Right atrium auricular region (tissue), 2 donors: Measurements from ENCODE around the gene ZNF511. TPM values are rescaled to one million over a fixed set of nuclear protein-coding genes. Genes with fewer than 3 reads are reported as not detected.

Experiments
- DNase-seq: peaks from one replicate; pipeline ENCODE4 v3.0.0-alpha.2; 2019; ENCODE audit warnings: low spot score
- H3K27ac ChIP-seq, 2 donors: fragments of 200-600 bp; sonication (generic); 1 replicate in 1 of 2; 2 replicates in 1 of 2; pipeline ENCODE4 v1.5.1; 2016 to 2019
- H3K27me3 ChIP-seq, 2 donors: fragments of 200-600 bp; sonication (generic); one replicate each; pipeline versions ENCODE4 v1.5.1 to v1.6.0; 2017 to 2019
- H3K36me3 ChIP-seq: fragments of 200-600 bp; sonication (generic); one replicate; pipeline ENCODE4 v1.5.1; 2016
- H3K4me1 ChIP-seq, 2 donors: fragments of 200-600 bp; sonication (generic); one replicate each; pipeline versions ENCODE4 v1.5.1 to v1.6.0; 2017 to 2019
- H3K4me3 ChIP-seq, 2 donors: fragments of 200-600 bp; sonication (generic); 1 replicate in 1 of 2; 2 replicates in 1 of 2; pipeline ENCODE4 v1.5.1; 2017 to 2019; ENCODE audit warnings: mild to moderate bottlenecking in 1 of 2, moderate library complexity in 1 of 2
- H3K9me3 ChIP-seq, 2 donors: fragments of 200-600 bp; sonication (generic); one replicate each; pipeline ENCODE4 v1.5.1; 2019
- total RNA-seq, 2 donors: library from RNA; depleted of rRNA; stranded (reverse); fragments of >200 nt; gene quantifications; one replicate each; pipeline ENCODE4 v1.1.0, GENCODE V29; 2016
- TF ChIP-seq, protein P1 (sequence below), 2 donors: fragments of 200-600 bp; sonication (generic); IDR thresholded peaks; one replicate each; pipeline ENCODE4 v1.5.1; 2019; ENCODE audit warnings: antibody characterized with exemption in 2 of 2

Gene ZNF511
- total RNA-seq, 2 donors from 2014 or later: 28.1 to 31.9 TPM

DNA sequence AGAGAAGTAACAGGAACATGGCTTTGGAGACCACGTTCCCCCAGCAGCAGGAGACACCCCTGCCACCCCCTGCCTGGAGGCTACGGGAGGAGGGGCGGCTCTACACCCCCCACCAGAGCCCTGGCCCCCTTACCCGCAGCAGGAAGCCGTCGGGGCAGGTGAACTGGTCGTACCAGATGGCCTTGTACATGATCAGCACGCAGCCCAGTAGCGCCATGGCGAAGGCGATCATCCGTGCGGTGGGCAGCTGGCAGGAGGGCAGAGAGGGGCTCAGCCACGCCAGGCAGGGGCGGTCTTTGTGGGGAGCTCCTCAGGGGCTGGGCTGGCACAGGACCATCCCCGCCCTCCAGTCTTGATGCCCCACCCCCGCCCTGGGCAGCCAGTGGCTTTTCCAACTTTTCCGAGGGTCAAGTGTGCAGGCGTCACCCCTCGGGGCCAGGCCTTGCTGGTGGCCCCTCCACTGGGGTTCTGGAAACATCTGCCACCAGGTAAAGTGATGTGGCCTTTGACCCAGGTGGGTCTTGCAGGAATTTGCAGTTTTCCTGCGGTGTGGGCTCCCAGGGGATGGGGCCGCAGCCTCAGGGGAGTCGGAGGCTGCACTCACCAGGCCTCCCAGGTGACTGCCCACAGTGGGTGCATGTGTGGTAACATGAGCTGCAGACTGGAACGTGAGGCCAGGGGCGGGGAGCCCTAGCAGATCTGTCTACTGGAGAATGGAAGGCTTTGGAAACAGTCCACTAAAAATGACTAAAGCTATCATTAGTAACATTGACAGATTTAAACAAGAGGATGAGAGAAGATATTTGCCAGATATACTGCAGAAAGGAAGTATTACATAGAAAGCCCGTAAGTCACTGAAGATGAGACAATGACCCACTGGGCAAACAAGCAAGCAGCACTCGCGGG lies 18.3 kb downstream of the ZNF511 start:
- no peaks in the 10 kb centered on the region for H3K36me3 ChIP-seq
- no peak overlapping the region for H3K27ac ChIP-seq
- TF ChIP-seq, protein P1, sequence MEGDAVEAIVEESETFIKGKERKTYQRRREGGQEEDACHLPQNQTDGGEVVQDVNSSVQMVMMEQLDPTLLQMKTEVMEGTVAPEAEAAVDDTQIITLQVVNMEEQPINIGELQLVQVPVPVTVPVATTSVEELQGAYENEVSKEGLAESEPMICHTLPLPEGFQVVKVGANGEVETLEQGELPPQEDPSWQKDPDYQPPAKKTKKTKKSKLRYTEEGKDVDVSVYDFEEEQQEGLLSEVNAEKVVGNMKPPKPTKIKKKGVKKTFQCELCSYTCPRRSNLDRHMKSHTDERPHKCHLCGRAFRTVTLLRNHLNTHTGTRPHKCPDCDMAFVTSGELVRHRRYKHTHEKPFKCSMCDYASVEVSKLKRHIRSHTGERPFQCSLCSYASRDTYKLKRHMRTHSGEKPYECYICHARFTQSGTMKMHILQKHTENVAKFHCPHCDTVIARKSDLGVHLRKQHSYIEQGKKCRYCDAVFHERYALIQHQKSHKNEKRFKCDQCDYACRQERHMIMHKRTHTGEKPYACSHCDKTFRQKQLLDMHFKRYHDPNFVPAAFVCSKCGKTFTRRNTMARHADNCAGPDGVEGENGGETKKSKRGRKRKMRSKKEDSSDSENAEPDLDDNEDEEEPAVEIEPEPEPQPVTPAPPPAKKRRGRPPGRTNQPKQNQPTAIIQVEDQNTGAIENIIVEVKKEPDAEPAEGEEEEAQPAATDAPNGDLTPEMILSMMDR (IDR thresholded peaks at IDR 0.05): no peak
- no peak overlapping the region for H3K4me3 ChIP-seq
- peaks cover 13 to 29% of the 10 kb centered on the region in 2 donors for H3K27me3 ChIP-seq
- H3K4me1 ChIP-seq: peaks cover 0 to 26% of the 10 kb centered on the region in 2 donors
- no peaks in the 10 kb centered on the region for H3K9me3 ChIP-seq
- DNase-seq: no peak

DNA sequence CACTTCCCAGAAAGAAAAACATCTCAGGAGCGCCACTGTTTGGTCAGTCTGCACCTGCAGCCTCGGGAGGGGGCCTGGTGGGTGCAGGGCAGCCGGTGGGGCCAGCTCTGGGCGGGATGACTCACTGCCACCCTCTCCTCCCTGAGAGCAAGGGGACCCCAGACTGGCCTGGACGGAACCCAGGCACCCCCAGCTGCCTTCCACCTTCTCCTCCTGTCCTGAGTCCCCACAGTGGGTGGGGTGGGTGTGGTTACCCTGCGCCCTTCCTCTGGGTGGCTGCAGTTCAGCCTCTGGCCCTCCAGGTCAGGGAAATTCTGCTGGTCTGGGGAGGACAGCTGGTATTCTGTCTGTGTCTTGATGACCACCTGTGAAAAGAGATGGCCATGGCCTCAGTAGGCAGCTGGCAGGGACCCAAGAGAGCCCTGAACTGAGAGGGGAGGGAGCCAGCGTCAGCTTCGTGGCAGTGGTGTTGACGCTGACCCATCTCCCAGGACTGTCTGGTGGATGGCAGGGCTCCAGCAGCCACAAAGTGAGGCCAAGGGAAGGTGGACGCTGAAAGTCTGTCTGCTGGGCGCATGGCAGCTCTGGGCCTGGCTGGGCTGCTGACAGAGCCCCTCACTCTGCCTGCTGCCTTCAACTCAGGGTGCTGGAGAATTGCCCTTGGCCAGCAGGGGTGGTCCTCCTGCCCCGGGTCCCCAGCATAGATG lies 19.1 kb downstream of the ZNF511 start:
- H3K4me1 ChIP-seq: peaks cover 0 to 26% of the 10 kb centered on the region in 2 donors
- no peak for DNase-seq
- TF ChIP-seq, protein P1 (IDR thresholded peaks at IDR 0.05): no peak
- H3K27me3 ChIP-seq: peaks cover 13 to 29% of the 10 kb centered on the region in 2 donors
- no peaks in the 10 kb centered on the region for H3K9me3 ChIP-seq
- no peak overlapping the region for H3K27ac ChIP-seq
- no peak overlapping the region for H3K4me3 ChIP-seq
- H3K36me3 ChIP-seq: no peaks in the 10 kb centered on the region

DNA sequence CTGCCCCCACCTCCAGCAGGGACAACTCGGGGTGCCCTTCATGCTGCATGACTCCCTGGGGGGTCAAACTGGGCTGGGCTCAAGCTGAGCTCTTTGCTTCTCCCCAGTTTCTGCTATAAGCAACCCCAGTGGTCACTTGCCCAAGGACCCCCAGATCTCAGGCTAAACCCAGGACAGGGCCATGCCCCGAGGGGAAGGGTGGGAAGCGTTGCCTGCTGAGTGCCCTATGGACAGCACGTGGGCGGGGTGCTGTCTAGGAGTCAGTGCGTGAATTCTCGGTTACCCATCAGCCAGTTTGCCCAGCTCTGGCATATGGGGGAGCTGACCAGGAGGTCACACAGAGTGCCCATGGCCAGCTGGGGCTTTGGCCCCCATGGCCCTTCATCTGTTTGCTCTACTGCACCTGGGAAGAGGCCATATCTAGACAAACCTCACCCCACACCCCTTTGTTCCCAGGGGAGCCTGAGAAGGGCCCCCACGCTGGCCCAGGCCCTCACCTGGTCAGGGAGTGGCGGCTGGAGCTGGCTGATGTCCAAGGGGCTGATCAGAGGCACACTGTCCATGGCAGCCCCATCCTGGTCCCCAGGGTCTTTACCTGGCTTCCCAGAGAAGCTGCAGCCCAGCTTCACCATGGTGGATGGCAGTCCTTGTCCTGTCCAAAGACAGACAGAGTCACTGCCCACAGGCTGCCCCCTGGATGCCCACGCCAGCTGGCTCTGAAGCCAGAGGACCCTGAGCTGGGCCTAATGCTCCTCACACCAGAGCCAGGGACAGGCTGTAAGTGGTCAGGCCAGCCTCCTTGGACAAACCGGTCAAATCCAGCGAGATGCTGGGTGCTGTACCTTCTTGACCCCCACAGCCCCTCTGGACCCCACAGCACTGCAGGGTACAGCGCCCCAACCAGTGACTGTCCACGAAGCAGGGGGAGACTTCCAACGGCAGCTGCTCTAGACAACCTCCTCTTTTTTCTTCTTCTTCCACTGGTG lies 19.9 kb downstream of the ZNF511 start:
- no peaks in the 10 kb centered on the region for H3K36me3 ChIP-seq
- H3K27ac ChIP-seq: no peak overlapping the region
- no peaks in the 10 kb centered on the region for H3K9me3 ChIP-seq
- H3K4me3 ChIP-seq: no peak overlapping the region
- no peak for DNase-seq
- peaks cover 13 to 29% of the 10 kb centered on the region in 2 donors for H3K27me3 ChIP-seq
- peaks cover 0 to 26% of the 10 kb centered on the region in 2 donors for H3K4me1 ChIP-seq
- TF ChIP-seq, protein P1 (IDR thresholded peaks at IDR 0.05): no peak

DNA sequence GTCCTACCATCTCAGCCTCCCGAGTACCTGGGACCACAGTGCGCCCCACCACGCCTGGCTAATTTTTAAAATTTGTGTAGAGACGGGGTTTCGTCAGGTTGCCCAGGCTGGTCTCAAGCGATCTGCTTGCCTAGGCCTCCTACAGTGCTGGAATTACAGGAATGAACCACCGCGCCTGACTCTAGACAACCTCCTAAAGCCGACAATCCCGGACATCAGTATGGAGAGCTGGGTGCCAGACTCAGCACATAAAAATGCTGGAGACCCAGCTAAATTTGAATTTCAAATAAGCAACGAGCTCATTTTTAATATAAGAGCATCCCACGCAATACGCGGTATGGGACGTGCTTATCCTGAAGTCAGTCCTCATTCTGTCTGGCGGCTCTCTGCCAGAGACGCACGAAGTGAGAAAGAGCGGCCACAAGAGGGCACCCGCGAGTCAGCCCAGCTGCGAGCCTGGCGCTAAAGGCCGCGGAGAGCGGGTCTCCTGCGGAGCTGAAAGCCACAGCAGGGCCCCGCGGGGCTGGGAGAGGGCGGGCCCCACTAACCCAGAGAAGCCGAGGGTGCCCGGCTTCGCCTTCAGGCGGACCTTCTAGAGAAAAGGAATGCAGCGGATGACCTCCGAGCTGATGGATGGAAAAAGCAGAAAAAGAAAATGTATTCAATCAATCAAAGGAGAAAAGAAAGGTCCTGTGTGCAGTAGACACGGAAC lies 20.9 kb downstream of the ZNF511 start:
- no peaks in the 10 kb centered on the region for H3K36me3 ChIP-seq
- H3K27me3 ChIP-seq: peaks cover 14 to 31% of the 10 kb centered on the region in 2 donors
- H3K27ac ChIP-seq: no peak overlapping the region
- TF ChIP-seq, protein P1 (IDR thresholded peaks at IDR 0.05): peak; percentile 98
- H3K4me1 ChIP-seq: peaks cover 0 to 25% of the 10 kb centered on the region in 2 donors
- H3K4me3 ChIP-seq: peak overlapping the region in 1 of 2 donors; percentile 34
- no peaks in the 10 kb centered on the region for H3K9me3 ChIP-seq
- DNase-seq: peak; percentile 75
